NCI-H226 (cell line): ENCODE measurements around the gene ICAM3.

Source experiments
- DNase-seq: peaks from one replicate; pipeline ENCODE4 v3.0.0-alpha.2; 2015

ICAM3 gene

GRCh38 chr19:10290357-10290875 is 49.0 kb downstream of the ICAM3 start:
- no peak for DNase-seq

DNA sequence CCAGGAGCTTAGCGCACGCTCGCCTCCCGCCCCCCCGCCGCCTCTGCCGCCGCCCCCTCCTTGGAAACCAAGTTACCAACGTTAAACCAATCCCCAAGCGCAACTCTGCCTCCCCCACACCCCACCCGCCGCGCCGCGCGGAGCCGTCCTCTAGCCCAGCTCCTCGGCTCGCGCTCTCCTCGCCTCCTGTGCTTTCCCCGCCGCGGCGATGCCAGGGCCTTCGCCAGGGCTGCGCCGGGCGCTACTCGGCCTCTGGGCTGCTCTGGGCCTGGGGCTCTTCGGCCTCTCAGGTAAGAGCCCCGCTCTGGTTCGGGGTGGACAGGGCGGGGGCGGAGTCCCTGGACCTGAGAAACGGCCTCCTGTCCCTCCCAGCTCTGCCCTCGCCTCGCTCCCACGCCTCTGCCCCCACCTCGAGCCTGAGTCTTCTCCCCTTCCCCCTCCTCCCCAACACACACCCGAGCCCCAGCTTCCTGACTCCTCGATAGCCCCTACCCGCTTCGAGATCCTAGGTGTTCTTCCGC is 49.5 kb downstream of the ICAM3 start, which contains the start of gene ICAM5:
TSS of gene ICAM5 (plus strand) at position 117 of the 521 bp plus-strand sequence. CDS start at position 209, 92 bp downstream.
- DNase-seq, result peak; percentile 56

DNA sequence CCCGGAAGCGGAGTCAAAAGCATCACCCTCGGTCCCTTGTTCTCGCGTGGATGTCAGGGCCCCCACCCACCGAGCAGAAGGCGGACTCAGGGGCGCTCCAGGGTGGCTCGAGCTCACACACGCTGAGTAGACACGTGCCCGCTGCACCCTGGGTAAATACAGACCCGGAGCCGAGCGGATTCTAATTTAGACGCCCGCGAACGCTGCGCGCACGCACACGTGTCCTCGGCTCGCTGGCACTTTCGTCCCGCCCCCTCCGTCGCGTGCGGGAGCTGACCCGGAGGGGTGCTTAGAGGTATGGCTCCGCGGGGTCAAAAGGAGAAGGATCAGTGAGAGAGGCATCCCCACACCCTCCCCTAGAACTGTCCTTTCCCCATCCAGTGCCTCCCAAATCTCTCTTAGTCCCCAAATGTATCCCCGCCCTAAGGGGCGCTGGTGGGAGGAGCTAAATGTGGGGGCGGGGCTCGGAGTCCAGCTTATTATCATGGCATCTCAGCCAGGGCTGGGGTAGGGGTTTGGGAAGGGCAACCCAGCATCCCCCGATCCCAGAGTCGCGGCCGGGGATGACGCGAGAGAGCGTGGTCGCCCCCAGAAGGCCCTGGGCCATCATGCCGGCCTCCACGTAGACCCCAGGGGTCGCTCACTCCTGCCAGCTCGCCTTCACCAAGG is 50.1 kb downstream of the ICAM3 start:
- peak; percentile 75 for DNase-seq

GRCh38 chr19:10288662-10289166 is 50.7 kb downstream of the ICAM3 start:
- peak; percentile 65 for DNase-seq

- peak; percentile 55 for DNase-seq
Observed at GRCh38 chr19:10286803-10287737, 52.4 kb downstream of the ICAM3 start, which contains the start of gene ICAM4. ICAM4 (plus strand) TSS chr19:10286955; CDS start chr19:10287013, 58 bp downstream.

DNA sequence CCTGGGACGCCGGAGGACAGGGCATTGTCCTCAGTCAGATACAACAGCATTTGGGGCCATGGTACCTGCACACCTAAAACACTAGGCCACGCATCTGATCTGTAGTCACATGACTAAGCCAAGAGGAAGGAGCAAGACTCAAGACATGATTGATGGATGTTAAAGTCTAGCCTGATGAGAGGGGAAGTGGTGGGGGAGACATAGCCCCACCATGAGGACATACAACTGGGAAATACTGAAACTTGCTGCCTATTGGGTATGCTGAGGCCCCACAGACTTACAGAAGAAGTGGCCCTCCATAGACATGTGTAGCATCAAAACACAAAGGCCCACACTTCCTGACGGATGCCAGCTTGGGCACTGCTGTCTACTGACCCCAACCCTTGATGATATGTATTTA is 54.0 kb downstream of the ICAM3 start:
- DNase-seq, result no peak

DNA sequence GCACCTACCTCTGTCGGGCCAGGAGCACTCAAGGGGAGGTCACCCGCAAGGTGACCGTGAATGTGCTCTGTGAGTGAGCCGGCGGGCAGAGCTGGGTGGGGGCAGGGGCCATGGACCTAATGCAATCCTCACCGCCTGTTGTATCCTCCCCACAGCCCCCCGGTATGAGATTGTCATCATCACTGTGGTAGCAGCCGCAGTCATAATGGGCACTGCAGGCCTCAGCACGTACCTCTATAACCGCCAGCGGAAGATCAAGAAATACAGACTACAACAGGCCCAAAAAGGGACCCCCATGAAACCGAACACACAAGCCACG is 54.5 kb downstream of the ICAM3 start:
- DNase-seq, result no peak

DNA sequence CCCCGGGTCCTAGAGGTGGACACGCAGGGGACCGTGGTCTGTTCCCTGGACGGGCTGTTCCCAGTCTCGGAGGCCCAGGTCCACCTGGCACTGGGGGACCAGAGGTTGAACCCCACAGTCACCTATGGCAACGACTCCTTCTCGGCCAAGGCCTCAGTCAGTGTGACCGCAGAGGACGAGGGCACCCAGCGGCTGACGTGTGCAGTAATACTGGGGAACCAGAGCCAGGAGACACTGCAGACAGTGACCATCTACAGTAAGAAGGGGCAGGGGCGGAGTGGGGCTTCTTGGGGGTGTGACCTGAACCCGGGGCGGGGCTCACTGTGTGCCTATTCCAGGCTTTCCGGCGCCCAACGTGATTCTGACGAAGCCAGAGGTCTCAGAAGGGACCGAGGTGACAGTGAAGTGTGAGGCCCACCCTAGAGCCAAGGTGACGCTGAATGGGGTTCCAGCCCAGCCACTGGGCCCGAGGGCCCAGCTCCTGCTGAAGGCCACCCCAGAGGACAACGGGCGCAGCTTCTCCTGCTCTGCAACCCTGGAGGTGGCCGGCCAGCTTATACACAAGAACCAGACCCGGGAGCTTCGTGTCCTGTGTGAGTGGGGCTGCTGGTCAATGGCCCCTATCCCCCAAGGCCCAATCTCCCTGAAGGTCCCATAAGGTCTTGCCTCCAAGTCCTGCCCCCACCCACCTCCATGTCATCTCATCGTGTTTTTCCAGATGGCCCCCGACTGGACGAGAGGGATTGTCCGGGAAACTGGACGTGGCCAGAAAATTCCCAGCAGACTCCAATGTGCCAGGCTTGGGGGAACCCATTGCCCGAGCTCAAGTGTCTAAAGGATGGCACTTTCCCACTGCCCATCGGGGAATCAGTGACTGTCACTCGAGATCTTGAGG is 55.1 kb downstream of the ICAM3 start:
- no peak for DNase-seq
